ENCODE measurements around the gene CDCP2. TPM values are rescaled to one million over a fixed set of nuclear protein-coding genes. Genes with fewer than 3 reads are reported as not detected.

The CDCP2 gene
- total and polyA plus RNA-seq, 2 donors (not counting 1 experiment from before 2014, with no cell fraction given), result 0.25 TPM; not detected in 1

- Histone ChIP-seq H3K27me3 (replicated peaks in 1 of 4; ENCODE audit: control extremely low read depth in 1 of 4, control insufficient read depth in 3 of 4, insufficient read depth in 4 of 4, low read length in 3 of 4) (peaks cover 0 to 6% (median 0%) of the 10 kb centered on the region in 4 experiments), H3K9ac (ENCODE audit: low read length) (no peak overlapping the region), H3K9me3 (ENCODE audit: control extremely low read depth in 1 of 3, control insufficient read depth in 2 of 3, insufficient read depth in 1 of 3, low read length in 2 of 3) (no peaks in the 10 kb centered on the region), H4K20me1 (ENCODE audit: control insufficient read depth, insufficient read depth, low read length, poor library complexity, severe bottlenecking) (no peaks in the 10 kb centered on the region), H2AFZ (ENCODE audit: insufficient read depth, low read depth, low read length, poor library complexity, severe bottlenecking) (no peak overlapping the region), H3K36me3 (replicated peaks in 1 of 2; ENCODE audit: control extremely low read depth in 1 of 2, control insufficient read depth in 1 of 2, extremely low read depth in 1 of 2, insufficient read depth in 2 of 2, low read length in 1 of 2) (no peaks in the 10 kb centered on the region), H3K79me2 (ENCODE audit: control insufficient read depth, insufficient read depth, low read length) (no peaks in the 10 kb centered on the region), H3K4me2 (replicated peaks; ENCODE audit: low read depth, low read length, poor library complexity, severe bottlenecking) (no peak overlapping the region), H3K4me1 (ENCODE audit: control insufficient read depth in 2 of 2, insufficient read depth in 2 of 2, low read length in 2 of 2) (no peaks in the 10 kb centered on the region), H3K4me3 (ENCODE audit: control extremely low read depth in 1 of 5, extremely low read depth in 1 of 5, insufficient read depth in 1 of 5, low read depth in 2 of 5, low read length in 4 of 5) (no peak overlapping the region), H3K27ac (ENCODE audit: low read length in 2 of 2) (no peak overlapping the region)
- ChIA-PET POLR2A (no interaction called here), CTCF (interaction anchor here (0.9 kb wide), 1 partner anchor 358 kb away, joined by 3 read pairs; no protein-coding TSS in a partner anchor)
- DNase-seq (no peak), ATAC-seq (ENCODE audit: low read depth) (no peak)
- Mint-ChIP-seq H3K27ac (no peak overlapping the region), H3K9me3 (ENCODE audit: insufficient read depth) (no peaks in the 10 kb centered on the region), H3K27me3 (peaks cover 9% of the 10 kb centered on the region), H3K4me1 (no peaks in the 10 kb centered on the region), H3K4me3 (no peak overlapping the region)
- TF ChIP-seq CTCF (IDR thresholded peaks at IDR 0.05) (no peak), EZH2 (IDR thresholded peaks at IDR 0.05; ENCODE audit: borderline replicate concordance, insufficient read depth, low read depth, low read length, poor library complexity, severe bottlenecking) (no peak)
- WGBS (ENCODE audit: insufficient coverage), result 68% methylated on average over 1 of the region's 2 CpGs
- intact Hi-C loops (cut with micrococcal nuclease), result no loop called here
These were observed 21.4 kb downstream of the CDCP2 start for GRCh38 chr1:54131419-54131818.

- no peak for ATAC-seq (ENCODE audit: low read depth)
- DNase-seq, result no peak
- intact Hi-C loops (cut with micrococcal nuclease), result no loop called here
- no peak overlapping the region for H3K27ac Mint-ChIP-seq
- no peaks in the 10 kb centered on the region for H3K36me3 ChIP-seq (replicated peaks in 1 of 2; ENCODE audit: control extremely low read depth in 1 of 2, control insufficient read depth in 1 of 2, extremely low read depth in 1 of 2, insufficient read depth in 2 of 2, low read length in 1 of 2)
- no peaks in the 10 kb centered on the region for H3K4me1 Mint-ChIP-seq
- H3K9me3 ChIP-seq (ENCODE audit: control extremely low read depth in 1 of 3, control insufficient read depth in 2 of 3, insufficient read depth in 1 of 3, low read length in 2 of 3), result no peaks in the 10 kb centered on the region
- H3K4me1 ChIP-seq (ENCODE audit: control insufficient read depth in 2 of 2, insufficient read depth in 2 of 2, low read length in 2 of 2), result no peaks in the 10 kb centered on the region
- ChIA-PET CTCF (no interaction called here), POLR2A (no interaction called here)
- no peaks in the 10 kb centered on the region for H3K27me3 ChIP-seq (replicated peaks in 1 of 4; ENCODE audit: control extremely low read depth in 1 of 4, control insufficient read depth in 3 of 4, insufficient read depth in 4 of 4, low read length in 3 of 4)
- H3K4me2 ChIP-seq (replicated peaks; ENCODE audit: low read depth, low read length, poor library complexity, severe bottlenecking), result no peak overlapping the region
- no peaks in the 10 kb centered on the region for H4K20me1 ChIP-seq (ENCODE audit: control insufficient read depth, insufficient read depth, low read length, poor library complexity, severe bottlenecking)
- TF ChIP-seq CTCF (IDR thresholded peaks at IDR 0.05) (no peak), EZH2 (IDR thresholded peaks at IDR 0.05; ENCODE audit: borderline replicate concordance, insufficient read depth, low read depth, low read length, poor library complexity, severe bottlenecking) (no peak)
- H3K27ac ChIP-seq (ENCODE audit: low read length in 2 of 2), result no peak overlapping the region
- H3K27me3 Mint-ChIP-seq, result peaks cover 6% of the 10 kb centered on the region
- H3K9me3 Mint-ChIP-seq (ENCODE audit: insufficient read depth), result no peaks in the 10 kb centered on the region
- 100% methylated on average over 1 of the region's 2 CpGs for WGBS (ENCODE audit: insufficient coverage)
- no peaks in the 10 kb centered on the region for H3K79me2 ChIP-seq (ENCODE audit: control insufficient read depth, insufficient read depth, low read length)
- H3K4me3 Mint-ChIP-seq, result no peak overlapping the region
- H3K4me3 ChIP-seq (ENCODE audit: control extremely low read depth in 1 of 5, extremely low read depth in 1 of 5, insufficient read depth in 1 of 5, low read depth in 2 of 5, low read length in 4 of 5), result no peak overlapping the region
- H2AFZ ChIP-seq (ENCODE audit: insufficient read depth, low read depth, low read length, poor library complexity, severe bottlenecking), result no peak overlapping the region
- H3K9ac ChIP-seq (ENCODE audit: low read length), result no peak overlapping the region
These were observed 22.9 kb downstream of the CDCP2 start for GRCh38 chr1:54129858-54130257.
